ENCODE measurements around the gene EGFR. TPM values are rescaled to one million over a fixed set of nuclear protein-coding genes. Genes with fewer than 3 reads are reported as not detected.

The EGFR gene
- total RNA-seq, 2 donors from 2014 or later = 66.8 to 85.6 TPM

GRCh38 chr7:55004579-55004978 lies 14.2 kb upstream of the EGFR start:
- no peak for ATAC-seq
- intact Hi-C loops (cut with DNase I, micrococcal nuclease) = no loop called here
- DNase-seq = no peak

- ATAC-seq (no peak), DNase-seq (no peak)
- intact Hi-C loops (cut with DNase I, micrococcal nuclease) = no loop called here
Measured at GRCh38 chr7:55005241-55005851, 13.5 kb upstream of the EGFR start.

GRCh38 chr7:55006499-55006898 lies 12.3 kb upstream of the EGFR start:
- intact Hi-C loops (cut with DNase I, micrococcal nuclease) = no loop called here
- DNase-seq (no peak), ATAC-seq (peak; percentile 48)

GRCh38 chr7:55013851-55014250 lies 5.0 kb upstream of the EGFR start:
- intact Hi-C loops (cut with DNase I, micrococcal nuclease) = no loop called here
- DNase-seq (no peak), ATAC-seq (no peak)

- intact Hi-C loops (cut with DNase I, micrococcal nuclease) = no loop called here
- no peak for ATAC-seq
Measured at GRCh38 chr7:55016061-55016745, 2.6 kb upstream of the EGFR start.

GRCh38 chr7:55016746-55017090 lies 2.1 kb upstream of the EGFR start:
- ATAC-seq (no peak), DNase-seq (no peak)
- intact Hi-C loops (cut with DNase I, micrococcal nuclease) = no loop called here

More at GRCh38 chr7:55016061-55016745, 2.6 kb upstream of the EGFR start:
- no peak for DNase-seq

GRCh38 chr7:55017841-55018240 lies 976 bp upstream of the EGFR start:
- intact Hi-C loops (cut with DNase I, micrococcal nuclease) = no loop called here
- DNase-seq = no peak
- ATAC-seq = no peak

GRCh38 chr7:55019191-55019690 lies 424 bp downstream of the EGFR start:
- DNase-seq (peak; percentile 72 to 77), ATAC-seq (peak; percentile 66)
- intact Hi-C loops (cut with DNase I, micrococcal nuclease) = no loop called here

- DNase-seq (peak; percentile 49 to 63), ATAC-seq (peak; percentile 60)
- intact Hi-C loops (cut with DNase I, micrococcal nuclease) = no loop called here
Measured at GRCh38 chr7:55019691-55020465, 1.1 kb downstream of the EGFR start.

GRCh38 chr7:55020466-55020871 lies 1.7 kb downstream of the EGFR start:
- ATAC-seq (peak; percentile 28), DNase-seq (peak; percentile 51 to 69)
- intact Hi-C loops (cut with DNase I, micrococcal nuclease) = no loop called here

GRCh38 chr7:55021053-55021452 lies 2.2 kb downstream of the EGFR start:
- ATAC-seq (no peak), DNase-seq (no peak)
- intact Hi-C loops (cut with DNase I, micrococcal nuclease) = no loop called here

- ATAC-seq (no peak), DNase-seq (no peak)
- intact Hi-C loops (cut with DNase I, micrococcal nuclease) = no loop called here
Measured at GRCh38 chr7:55022002-55022985, 3.5 kb downstream of the EGFR start.

GRCh38 chr7:55023841-55024505 lies 5.2 kb downstream of the EGFR start:
- intact Hi-C loops (cut with DNase I, micrococcal nuclease) = no loop called here

GRCh38 chr7:55024776-55025175 lies 6.0 kb downstream of the EGFR start:
- DNase-seq (no peak), ATAC-seq (no peak)
- intact Hi-C loops (cut with DNase I, micrococcal nuclease) = no loop called here

More at GRCh38 chr7:55023841-55024505, 5.2 kb downstream of the EGFR start:
- DNase-seq = no peak
- no peak for ATAC-seq

- intact Hi-C loops (cut with DNase I, micrococcal nuclease) = no loop called here
- no peak for ATAC-seq
- DNase-seq = no peak
Measured at GRCh38 chr7:55026086-55026790, 7.4 kb downstream of the EGFR start.

- ATAC-seq (no peak), DNase-seq (no peak)
- intact Hi-C loops (cut with DNase I, micrococcal nuclease) = no loop called here
Measured at GRCh38 chr7:55026867-55027490, 8.2 kb downstream of the EGFR start.

GRCh38 chr7:55028011-55028410 lies 9.2 kb downstream of the EGFR start:
- ATAC-seq (no peak), DNase-seq (no peak)
- intact Hi-C loops (cut with DNase I, micrococcal nuclease) = no loop called here
